ENCODE measurements around the gene OST4.

The OST4 gene

DNA sequence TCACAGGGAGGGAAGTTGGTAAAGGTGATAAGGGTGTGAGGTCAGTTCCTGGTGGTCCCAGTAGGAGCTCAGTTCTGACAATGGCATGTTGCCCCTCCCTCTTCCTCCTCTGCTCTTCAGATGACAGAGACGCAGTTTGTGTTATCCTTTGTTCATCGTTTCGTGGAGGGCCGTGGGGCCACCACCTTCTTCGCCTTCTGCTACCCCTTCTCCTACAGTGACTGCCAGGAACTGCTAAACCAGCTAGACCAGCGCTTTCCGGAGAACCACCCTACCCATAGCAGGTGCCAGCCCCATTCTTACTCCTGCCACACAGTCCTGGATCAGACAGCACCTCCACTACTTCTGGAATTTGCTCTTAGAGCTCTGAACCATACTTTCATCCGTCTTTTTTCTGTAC lies 17.7 kb downstream of the OST4 start:
- DNase-seq (ENCODE audit: low read depth in 2 of 2), result no peak

DNA sequence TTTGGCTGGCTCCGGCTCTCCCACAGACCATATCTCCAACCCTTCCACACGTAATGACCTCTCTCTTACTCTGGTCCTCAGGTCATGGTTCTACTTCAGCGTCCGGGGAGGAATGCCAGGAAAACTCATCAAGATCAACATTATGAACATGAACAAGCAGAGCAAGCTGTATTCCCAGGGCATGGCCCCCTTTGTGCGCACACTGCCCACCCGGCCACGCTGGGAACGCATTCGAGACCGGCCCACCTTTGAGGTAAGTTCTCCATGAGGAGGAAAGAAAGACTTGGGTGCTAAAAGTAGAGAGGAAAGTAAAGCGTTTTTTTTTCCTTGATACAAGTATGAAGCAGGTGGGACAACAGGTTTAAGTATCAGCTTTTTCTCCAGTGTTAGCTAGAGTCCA lies 18.1 kb downstream of the OST4 start:
- no peak for DNase-seq (ENCODE audit: low read depth in 2 of 2)

DNA sequence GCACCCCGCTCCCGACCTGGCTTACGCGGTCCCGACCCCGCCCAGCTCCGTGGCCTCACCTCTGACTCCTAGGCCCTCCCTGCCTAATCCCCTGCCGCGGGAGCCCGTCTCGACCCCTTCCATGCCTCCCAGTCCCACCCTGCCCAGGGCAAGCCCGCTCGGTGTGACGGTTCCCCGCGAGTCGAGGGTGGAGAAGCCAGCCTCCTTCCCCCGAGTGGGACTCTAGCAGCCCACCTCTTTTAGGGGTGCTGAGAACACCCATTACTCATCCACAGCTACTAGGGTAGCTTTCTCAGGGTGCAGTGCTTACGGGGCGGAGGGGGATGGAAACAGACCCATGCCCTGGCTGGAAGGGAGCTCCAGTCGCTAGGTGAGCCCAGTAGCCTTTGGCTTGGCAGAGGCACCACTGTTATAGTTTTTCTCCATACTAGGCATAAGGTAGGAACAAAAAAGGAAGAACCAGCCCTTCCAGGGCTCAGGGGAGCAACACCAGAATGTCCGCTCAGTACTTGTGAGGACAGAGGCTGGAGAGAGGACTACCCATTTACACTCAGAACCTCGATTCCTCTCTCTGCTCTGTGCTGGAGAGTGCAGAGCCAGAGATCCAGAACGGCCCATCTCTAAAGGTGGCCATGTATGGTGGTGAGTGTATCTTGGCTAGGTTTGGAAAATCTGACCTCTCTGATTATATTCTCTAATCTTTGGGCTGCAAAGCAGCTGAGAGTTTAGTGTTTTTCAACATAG lies 19.4 kb downstream of the OST4 start:
- DNase-seq (ENCODE audit: low read depth in 2 of 2), result peak in 1 of 2 donors; percentile 27

DNA sequence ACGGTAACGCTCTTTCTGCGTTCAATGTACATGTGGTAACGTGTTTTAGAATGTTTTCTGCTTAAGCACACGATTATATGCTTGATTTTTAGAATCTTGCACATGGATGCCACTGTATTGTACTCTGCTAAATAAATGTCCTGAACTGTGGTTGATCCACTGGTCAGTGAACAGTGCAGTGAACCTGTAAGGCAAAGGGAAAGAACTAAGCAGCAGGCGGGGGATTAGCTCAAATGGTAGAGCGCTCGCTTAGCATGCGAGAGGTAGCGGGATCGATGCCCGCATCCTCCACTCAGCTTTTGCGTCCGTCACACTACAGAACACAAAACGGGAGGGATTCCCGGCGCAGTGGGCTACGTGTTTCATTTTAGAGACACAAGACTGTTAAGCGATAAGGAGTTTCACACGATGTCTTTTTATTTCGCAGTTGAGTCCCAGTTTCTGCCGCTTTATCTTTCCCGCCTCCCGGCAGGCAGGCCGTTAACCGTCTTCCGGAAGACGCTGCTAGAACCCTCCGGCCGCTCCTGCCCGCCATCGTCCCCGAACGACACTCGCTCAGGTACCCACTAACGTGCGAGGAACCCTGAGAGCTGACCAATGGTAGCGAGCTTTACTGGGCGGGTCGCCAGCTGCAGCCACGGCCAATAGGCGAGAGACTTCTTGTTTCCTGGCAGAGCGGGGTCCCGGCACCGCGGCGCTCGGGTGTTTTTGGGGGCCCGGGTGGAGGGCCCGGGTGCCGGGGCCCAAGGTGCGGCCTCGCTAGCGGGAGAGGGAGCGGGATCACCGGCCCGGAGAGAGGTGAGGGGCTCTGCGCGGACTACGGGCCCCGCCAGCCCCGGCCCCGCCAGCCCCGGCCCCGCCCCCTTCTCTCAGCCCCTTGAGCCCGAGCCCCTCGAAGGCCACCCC lies 20.2 kb downstream of the OST4 start, which contains the start of gene AGBL5:
Gene AGBL5, plus strand, starts transcription at position 673 of the 906 bp plus-strand sequence. CDS start 1,291 bp downstream, outside the sequence.
- peak; percentile 87 to 96 for DNase-seq (ENCODE audit: low read depth in 2 of 2)

DNA sequence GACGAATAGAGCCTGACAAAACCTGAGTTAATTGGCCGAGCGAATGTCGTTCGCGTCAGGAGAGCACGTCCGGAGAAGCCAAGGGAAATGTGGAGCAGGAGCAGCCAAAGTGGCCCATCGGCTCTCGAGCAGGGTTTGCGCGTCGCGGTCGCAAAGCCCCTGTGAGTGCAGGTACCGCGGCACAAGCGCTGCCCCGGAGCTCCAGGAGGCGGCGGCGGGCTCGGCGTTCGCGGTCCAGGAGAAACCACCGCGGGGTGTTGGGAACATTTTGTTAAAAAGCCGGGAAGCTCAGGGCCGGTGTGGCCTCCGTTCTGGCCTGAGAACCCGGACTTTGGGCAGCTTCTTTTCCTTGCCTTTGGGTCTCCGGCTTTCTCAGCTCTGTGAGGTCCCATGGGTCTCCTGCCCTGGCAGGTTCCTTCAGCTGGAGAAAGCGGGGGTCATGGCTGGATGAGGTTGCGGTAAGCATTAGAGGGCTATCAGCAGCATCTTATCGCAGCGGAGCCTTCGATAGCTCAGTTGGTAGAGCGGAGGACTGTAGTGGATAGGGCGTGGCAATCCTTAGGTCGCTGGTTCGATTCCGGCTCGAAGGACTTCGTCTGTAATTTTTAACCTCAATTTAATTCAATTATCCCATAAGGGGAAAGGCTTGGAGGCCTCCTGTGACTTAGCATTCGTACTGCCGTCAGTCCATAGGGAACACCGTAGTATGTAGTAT lies 21.0 kb downstream of the OST4 start:
- peak; percentile 88 to 89 for DNase-seq (ENCODE audit: low read depth in 2 of 2)

DNA sequence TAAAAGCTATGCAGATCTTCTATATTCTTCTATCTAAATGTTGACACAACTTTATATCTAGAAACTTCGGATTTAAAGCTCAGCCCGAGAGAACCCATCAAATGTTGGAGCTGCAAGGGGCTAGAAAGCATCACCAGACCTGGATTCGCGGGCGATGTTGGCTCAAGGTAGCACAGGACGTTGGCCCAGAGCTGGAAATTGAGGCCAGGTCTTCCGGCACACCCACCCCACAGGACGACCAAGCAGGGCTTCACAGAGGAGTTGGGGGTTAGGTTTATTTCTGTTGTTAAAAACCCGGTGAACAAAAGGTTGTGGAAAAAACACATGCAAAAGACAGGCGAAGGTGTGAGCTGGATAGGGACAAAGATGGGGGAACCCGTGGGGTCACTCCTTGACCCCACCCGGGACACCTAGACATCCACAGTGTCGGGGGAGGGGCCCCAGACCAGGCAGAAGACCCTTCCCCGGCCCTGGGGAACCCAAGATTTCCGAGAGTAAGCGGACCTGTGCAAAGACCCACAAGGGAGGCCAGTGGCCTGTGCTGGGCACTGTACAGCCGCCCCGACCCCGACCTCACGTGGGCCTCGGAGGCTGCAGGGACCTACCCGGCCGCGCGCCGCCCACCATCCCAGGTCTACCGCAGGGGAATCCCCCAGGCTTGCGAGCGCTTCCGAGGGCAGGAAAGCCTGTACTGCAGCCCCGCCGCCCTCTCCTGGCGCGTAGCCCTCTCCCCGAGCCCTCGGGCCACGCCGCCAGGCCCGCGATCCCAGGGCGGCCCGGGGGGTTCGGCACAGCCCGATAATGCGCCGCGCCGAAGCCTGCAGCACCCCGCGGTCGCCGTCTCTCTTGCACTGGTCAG lies 21.8 kb downstream of the OST4 start:
- peak; percentile 52 to 62 for DNase-seq (ENCODE audit: low read depth in 2 of 2)

DNA sequence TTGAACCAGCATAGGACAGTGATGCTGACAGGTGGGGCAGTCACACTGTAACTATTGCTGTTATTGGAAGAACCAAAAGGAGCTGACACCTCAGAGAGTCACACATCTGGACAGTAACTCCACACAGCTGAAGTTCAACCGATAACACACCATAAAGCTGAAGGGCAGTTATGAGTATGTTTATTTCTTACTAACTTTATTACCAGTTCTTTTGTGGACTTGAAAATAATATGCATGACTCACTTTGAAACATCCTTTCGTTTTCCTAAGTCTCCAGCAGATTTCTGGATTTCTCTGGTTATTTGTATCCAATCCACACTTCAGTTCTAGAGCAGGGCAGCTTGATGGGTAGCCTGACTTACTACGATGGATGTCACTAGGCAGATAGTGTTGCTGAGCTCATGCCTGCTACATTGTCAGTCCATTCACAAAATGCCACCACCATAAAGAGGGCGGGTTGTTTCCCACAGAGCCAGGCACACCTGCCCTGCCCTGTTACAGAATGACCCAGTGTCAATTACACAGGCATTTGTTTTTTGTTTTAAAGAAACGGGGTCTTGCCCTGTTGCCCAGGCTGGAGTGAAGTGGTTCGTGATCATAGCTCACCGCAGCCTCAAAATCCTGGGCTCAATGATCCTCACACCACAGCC lies 28.3 kb downstream of the OST4 start:
- DNase-seq (ENCODE audit: low read depth in 2 of 2), result no peak

DNA sequence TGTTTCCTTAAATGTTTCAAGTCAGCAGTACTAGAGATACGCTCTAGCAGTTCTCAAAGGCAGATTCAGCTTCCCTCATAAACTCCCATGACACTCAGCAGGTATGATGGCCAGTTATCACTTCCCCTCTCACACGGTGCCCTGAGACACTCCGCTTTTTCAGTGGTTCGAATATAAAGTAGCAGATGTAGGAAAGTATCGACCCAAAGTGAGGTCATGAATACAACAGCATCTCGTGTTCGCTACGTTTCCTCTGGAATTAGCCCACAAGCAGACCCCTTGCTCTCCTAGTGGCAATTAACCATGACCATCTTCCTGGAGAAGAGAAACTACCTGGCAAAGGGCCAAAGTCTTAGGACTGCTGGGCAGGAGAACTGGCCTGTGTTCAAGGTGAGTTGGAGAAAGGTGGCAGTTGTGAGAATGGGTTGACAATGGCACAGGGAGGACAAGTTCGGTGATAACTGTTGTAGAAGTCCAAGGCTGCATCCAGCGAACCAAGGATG lies 29.2 kb downstream of the OST4 start:
- no peak for DNase-seq (ENCODE audit: low read depth in 2 of 2)

DNA sequence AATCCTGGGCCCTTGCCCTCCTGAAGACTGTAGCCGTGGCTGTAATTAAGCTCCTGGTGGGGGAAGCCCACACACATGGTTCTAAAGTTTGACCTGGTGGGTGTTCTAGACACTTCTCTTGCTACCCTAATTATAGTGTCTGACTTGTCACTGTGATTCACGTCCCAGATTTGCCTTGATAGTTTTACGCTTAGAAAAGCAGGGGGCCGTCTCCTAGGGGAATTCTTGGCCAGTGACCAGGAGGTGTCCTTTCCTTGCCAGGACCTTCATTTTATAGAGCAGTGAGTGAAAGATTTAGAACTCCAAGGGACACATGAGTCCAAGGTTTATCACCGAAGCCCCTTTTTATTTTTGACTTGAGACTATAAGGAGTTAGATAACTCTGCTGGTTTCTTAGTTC lies 29.7 kb downstream of the OST4 start:
- DNase-seq (ENCODE audit: low read depth in 2 of 2), result no peak

DNA sequence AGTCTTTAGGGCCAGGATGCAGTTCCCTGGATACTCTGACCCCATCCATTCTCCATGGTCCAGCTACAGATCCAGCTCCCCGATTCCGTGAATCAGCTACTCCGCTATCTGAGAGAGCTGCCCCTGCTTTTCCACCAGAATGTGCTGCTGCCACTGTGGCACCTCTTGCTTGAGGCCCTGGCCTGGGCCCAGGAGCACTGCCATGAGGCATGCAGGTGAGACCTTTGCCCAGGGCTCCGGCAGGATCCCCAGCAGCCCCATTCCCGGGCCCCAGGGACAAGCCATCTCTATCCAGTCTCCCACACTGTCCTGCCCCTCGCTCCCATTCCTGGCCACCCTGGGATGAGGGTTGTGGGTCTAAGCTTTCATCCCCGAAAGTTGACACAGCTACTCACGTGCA lies 31.2 kb downstream of the OST4 start:
- DNase-seq (ENCODE audit: low read depth in 2 of 2), result no peak

DNA sequence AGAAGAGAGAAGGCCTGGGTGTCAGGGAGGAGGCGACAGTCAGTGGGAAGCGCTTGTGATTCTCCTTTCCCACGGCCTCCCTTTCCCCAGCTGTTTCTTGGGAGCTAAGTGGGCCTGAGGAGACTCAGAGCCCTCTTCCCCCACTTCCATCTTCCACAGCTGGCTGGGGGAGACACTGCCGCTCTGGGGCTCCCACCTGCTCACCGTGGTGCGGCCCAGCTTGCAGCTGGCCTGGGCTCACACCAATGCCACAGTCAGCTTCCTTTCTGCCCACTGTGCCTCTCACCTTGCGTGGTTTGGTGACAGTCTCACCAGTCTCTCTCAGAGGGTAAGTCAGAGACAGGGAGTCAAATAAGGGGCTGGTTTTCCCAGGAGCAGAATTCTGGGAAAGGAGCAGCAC lies 31.6 kb downstream of the OST4 start:
- DNase-seq (ENCODE audit: low read depth in 2 of 2), result no peak

DNA sequence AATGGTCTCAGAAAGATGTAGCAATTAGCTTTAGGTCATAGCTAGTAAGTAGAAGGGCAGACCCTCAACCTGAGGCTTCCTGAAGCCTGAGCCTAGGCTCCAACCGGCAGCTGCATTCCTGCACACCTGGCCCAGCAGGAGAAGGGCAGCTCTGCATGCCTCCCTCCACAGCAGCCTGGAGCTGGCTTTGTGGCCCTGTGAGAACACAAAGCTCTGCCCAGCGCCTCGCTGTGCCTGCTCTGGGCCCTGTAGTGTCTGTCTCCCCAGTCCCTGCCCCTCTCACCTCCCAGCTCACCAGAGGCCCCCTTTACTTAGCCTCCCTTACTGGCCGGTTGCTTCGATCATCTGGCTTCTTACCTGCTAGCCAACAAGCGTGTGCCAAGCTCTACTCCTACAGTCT lies 32.0 kb downstream of the OST4 start:
- DNase-seq (ENCODE audit: low read depth in 2 of 2), result no peak

DNA sequence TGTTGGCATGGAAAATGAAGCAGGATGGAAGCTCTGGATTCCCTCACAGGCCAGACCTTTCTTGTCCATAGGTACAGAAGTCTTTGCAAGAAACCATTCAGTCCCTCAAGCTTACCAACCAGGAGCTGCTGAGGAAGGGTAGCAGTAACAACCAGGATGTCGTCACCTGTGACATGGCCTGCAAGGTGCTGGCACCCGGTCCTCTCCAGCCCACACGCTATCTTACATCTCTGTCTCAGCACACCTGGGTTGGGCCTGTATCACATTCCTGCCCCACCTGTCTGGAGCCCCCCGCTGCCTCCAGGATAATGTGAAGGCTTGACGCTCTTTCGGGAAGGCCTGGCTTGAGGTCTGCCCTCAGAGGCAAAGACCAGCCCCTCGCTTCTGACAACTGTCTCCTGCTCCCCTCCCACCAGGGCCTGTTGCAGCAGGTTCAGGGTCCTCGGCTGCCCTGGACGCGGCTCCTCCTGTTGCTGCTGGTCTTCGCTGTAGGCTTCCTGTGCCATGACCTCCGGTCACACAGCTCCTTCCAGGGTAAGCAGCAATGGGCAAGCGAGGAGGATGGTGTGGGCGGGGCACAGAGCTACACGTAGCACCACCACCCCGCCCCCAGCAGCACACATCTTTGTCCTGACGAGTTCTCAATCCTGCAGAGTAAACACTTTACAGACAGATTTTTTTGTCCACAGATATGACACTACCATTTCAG lies 32.7 kb downstream of the OST4 start:
- DNase-seq (ENCODE audit: low read depth in 2 of 2), result no peak

DNA sequence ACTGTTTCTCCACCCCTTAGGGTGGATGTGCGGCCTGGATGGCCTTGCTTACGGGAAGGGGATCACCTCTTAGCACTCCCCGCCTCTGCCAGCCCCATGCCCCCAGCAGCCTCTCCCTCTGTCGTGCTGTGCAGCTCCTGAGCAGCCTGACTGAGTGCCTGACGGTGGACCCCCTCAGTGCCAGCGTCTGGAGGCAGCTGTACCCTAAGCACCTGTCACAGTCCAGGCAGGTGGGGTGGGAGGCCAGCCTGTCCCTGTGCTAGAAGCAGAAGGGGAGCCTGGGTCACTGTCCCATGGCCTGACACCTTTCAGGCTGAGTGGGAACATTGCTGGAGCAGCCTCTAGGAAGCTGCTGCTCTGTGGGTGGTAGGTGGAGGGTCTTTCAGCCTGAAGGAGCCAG lies 33.4 kb downstream of the OST4 start:
- DNase-seq (ENCODE audit: low read depth in 2 of 2), result no peak

DNA sequence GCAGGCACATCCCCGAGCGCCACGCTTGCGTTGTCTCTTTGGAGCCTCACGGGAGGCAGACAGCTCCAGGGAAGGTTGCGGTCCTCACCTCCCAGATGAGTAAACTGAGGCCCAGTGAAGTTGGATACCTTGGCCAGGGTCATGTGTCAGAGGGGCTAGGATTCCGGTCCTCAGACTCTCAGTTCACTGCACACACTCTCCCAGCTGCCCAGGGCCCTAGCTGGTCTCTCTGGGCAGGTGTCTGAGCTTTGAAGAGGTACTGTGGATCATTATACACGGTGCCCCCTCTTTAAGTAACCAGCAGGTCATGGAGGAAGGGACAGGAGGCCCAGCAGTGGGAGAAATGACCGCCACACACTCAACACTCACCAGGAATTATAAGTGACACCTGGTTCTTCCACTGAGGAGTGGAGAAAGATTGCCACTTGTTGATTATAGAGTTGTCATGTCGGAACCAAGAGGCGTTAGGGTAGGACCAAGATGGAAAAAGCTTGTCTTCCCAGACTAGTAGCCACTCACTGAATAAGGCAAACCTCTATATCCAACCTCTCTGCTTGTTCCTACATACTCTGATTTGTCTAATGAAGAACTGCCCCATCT lies 38.1 kb downstream of the OST4 start:
- no peak for DNase-seq (ENCODE audit: low read depth in 2 of 2)

DNA sequence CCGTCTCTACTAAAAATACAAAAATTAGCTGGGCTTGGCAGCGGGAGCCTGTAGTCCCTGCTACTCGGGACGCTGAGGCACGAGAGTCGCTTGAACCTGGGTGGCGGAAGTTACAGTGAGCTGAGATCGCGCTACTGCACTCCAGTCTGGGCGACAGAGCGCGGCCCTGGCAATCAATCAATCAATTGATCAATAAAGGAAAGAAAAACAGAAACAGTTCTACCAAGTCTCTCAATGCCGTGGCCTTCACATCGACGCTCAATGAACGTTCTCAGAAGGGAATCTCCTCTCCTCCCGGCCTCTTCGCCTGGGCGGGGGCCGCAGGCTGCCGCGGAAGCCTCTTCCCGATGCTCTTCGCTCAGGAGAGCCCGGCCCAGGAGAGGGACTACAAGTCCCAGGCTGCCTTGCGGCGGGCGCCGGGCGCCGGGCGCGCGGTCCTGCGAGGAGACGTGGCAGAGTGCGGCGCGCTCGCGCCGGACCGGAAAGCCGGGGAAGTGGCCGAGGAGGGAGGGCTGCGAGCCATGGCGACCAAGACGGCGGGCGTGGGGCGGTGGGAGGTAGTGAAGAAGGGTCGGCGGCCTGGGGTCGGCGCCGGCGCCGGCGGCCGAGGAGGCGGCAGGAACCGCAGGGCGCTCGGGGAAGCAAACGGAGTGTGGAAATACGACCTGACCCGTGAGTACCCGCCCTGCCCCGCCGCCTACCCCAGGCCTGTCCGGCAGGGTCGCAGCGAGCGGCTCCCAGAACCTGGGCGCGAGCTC lies 38.8 kb downstream of the OST4 start, which contains the start of gene TMEM214:
Gene TMEM214, plus strand, starts transcription at position 471 of the 758 bp plus-strand sequence. Its CDS starts 51 bp downstream, at position 522.
- DNase-seq (ENCODE audit: low read depth in 2 of 2), result peak; percentile 70 to 71

DNA sequence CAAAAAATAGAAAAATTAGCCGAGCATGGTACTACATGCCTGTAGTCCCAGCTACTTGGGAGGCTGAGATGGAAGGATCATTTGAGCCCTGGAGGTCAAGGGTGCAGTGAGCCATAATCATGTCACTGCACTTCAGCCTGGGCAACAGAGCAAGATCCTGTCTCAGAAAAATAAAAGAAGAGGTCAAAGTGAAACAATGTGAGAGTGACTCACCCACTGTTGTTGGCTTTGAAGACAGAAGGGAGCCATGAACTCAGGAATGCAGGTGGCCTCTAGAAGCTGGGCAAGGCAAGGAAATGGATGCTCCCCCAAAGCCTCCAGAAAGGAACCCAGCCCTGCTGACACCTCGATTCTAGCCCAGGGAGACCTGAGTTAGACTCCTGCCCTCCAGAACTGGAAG lies 42.4 kb downstream of the OST4 start:
- no peak for DNase-seq (ENCODE audit: low read depth in 2 of 2)

DNA sequence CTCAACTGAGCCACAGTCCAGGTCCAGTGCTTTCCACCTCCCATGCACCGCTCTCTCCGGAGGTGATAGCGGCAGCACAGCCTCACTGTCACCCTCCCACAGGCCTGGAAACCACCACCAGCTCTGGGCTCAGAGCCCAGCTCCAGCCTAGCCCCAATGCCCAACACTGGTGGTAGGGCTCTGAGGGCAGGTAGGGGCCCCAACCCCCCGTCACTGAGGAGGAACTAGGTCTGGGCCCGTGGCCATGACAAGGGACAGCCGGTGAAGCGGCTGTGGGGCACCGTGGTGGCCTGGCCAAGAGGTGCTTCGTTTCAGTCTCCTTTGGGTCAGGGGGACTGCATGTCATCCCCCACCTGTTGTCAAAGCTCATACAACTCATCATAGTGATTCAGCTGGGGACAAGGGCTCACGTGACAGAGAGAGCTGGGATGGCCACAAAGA lies 44.2 kb downstream of the OST4 start:
- no peak for DNase-seq (ENCODE audit: low read depth in 2 of 2)

Data from activated CD4-positive, alpha-beta T cell treated with anti-CD3 and anti-CD28 coated beads for 24 hours (primary cell).